Bronchial epithelial cell (primary cell): ENCODE data around the gene NRXN3. TPM values are rescaled to one million over a fixed set of nuclear protein-coding genes. Genes with fewer than 3 reads are reported as not detected.

Experiments
- DNase-seq: peaks from one replicate; pipeline ENCODE4 v3.0.0-alpha.2; 2010; ENCODE audit warnings: low read depth
- FAIRE-seq: peaks from 2 replicates; lab custom pipeline; 2011; peaks lifted over from hg19 to GRCh38; lab: Jason Lieb, UNC
- H3K27me3 ChIP-seq: 2 replicates; pipeline ENCODE4 v1.5.1; 2011; ENCODE audit warnings: low read length; ENCODE audit not compliant: control insufficient read depth, insufficient read depth
- H3K36me3 ChIP-seq: 2 replicates; pipeline ENCODE4 v1.5.1; 2011; ENCODE audit warnings: low read length; ENCODE audit not compliant: control insufficient read depth, insufficient read depth
- H3K4me3 ChIP-seq: 2 replicates; pipeline ENCODE4 v1.5.1; 2011; ENCODE audit warnings: mild to moderate bottlenecking, low read depth, low read length, control low read depth
- CTCF ChIP-seq: IDR thresholded peaks from 2 replicates; pipeline ENCODE4 v1.5.1; 2011; ENCODE audit warnings: mild to moderate bottlenecking, moderate library complexity, low read length, control low read depth, inconsistent platforms; ENCODE audit not compliant: insufficient read depth, severe bottlenecking
- total RNA-seq: library from RNA; depleted of rRNA; stranded (reverse); fragments of >200 nt; gene quantifications from 2 replicates; pipeline ENCODE4 v1.2.1, GENCODE V29; 2014

Gene NRXN3
- total RNA-seq, 1 donor from 2014 or later, result under 0.01 TPM

DNA sequence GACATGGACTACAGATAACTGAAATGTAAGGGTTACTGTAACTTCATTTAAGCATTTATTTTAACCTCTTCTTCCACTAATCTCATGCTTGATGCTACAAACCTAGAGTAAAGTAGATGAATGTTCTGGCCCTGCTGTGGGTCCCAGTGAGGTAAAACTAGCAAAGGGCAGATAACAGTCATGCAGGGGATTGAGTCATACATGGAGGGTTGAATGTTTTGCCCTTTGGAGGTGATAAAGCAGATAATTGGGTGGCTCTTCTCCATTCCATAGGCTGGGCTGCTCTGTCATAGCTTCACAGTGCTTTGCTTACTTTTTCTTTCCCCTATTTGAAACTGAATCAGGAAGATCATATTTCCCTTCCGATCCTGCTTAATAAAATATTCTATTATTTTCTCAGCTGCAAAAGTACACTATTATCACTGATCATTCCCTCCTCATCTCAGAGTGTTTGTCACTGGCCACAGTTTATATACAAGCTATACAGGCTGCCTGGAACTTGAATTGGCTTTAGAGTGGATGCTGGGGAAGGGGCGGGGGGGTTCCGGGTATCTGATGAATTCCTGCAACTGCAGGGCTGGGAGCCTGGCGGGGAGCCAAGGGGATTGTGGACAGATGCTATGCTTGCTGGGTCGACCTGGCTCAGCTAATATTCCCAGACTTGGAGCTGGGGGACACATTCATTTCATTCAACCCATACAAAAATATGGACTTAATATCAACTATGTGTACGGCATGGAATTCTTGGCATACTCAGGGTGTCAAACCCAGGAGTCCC lies 235.1 kb downstream of the NRXN3 start:
- no peaks in the 10 kb centered on the region for H3K36me3 ChIP-seq
- H3K4me3 ChIP-seq, result no peak overlapping the region
- TF ChIP-seq CTCF, result no peak
- DNase-seq (no peak), FAIRE-seq (no peak)
- no peaks in the 10 kb centered on the region for H3K27me3 ChIP-seq

GRCh38 chr14:78412475-78412874 lies 242.3 kb downstream of the NRXN3 start:
- Histone ChIP-seq H3K36me3 (no peaks in the 10 kb centered on the region), H3K27me3 (no peaks in the 10 kb centered on the region), H3K4me3 (no peak overlapping the region)
- DNase-seq (no peak), FAIRE-seq (no peak)
- no peak for TF ChIP-seq CTCF

DNA sequence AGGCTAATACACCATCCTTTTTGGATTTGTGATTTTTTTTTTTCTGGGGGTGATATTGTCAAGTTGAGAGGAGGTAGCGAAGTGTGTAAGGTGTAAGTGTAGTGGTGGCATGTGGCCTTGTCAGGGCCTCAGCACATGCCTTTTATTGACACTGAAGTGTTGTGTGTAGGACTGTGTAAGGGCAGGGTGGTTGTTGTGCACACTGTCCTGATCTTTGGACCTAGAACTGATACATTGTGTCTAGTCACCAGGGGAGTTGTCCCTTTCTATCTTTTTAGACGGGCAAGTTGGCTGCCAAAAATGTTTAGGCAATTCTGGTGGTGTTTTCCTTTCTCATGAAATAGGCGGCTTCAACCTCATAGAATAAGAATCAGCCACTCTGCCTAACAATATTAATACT lies 244.0 kb downstream of the NRXN3 start:
- FAIRE-seq (no peak), DNase-seq (no peak)
- no peak for TF ChIP-seq CTCF
- no peaks in the 10 kb centered on the region for H3K36me3 ChIP-seq
- H3K4me3 ChIP-seq, result no peak overlapping the region
- H3K27me3 ChIP-seq, result no peaks in the 10 kb centered on the region

GRCh38 chr14:78417532-78417931 lies 247.4 kb downstream of the NRXN3 start:
- DNase-seq (no peak), FAIRE-seq (no peak)
- H3K4me3 ChIP-seq, result no peak overlapping the region
- TF ChIP-seq CTCF, result no peak
- H3K27me3 ChIP-seq, result no peaks in the 10 kb centered on the region
- no peaks in the 10 kb centered on the region for H3K36me3 ChIP-seq

- Histone ChIP-seq H3K4me3 (no peak overlapping the region), H3K27me3 (no peaks in the 10 kb centered on the region), H3K36me3 (no peaks in the 10 kb centered on the region)
- FAIRE-seq (no peak), DNase-seq (peak; percentile 81)
- TF ChIP-seq CTCF, result no peak
These were observed 254.1 kb downstream of the NRXN3 start for GRCh38 chr14:78424311-78424710.

GRCh38 chr14:78425330-78425729 lies 255.2 kb downstream of the NRXN3 start:
- no peak overlapping the region for H3K4me3 ChIP-seq
- DNase-seq, result peak; percentile 48
- TF ChIP-seq CTCF, result no peak
- FAIRE-seq, result no peak
- H3K36me3 ChIP-seq, result no peaks in the 10 kb centered on the region
- no peaks in the 10 kb centered on the region for H3K27me3 ChIP-seq
